Common myeloid progenitor, CD34-positive (primary cell): ENCODE data around the gene ENO3.

Source experiments
- CTCF ChIA-PET: fragments of 350-600 bp; sonication (Branson Sonifier 250); formaldehyde crosslinking; loops from one replicate; lab custom pipeline; 2021; ENCODE audit warnings: antibody characterized with exemption; lab: Charles Lee
- POLR2A ChIA-PET: fragments of 350-600 bp; sonication (Branson Sonifier 250); formaldehyde crosslinking; loops from one replicate; lab custom pipeline; 2021; ENCODE audit warnings: antibody characterized with exemption; lab: Charles Lee
- DNase-seq, 3 donors: peaks; one replicate each; pipeline versions ENCODE4 v3.0.0 to v3.0.0-alpha.2; 2013
- H3K27ac ChIP-seq, 2 experiments: 1 replicate in 1 of 2; 2 replicates in 1 of 2; pipeline ENCODE4 v1.7.0; 2013; ENCODE audit warnings: inconsistent platforms in 2 of 2, low read length in 2 of 2, mild to moderate bottlenecking in 2 of 2, low read depth in 1 of 2, moderate library complexity in 1 of 2; ENCODE audit not compliant: severe bottlenecking in 2 of 2, insufficient read depth in 1 of 2, poor library complexity in 1 of 2
- H3K27me3 ChIP-seq, 5 experiments: replicated peaks in 2 of 5; 1 replicate in 3 of 5; 2 replicates in 2 of 5; pipeline versions ENCODE4 v1.6.1 to v1.7.0; 2013; ENCODE audit warnings: low read length in 4 of 5, mild to moderate bottlenecking in 2 of 5, moderate library complexity in 2 of 5, inconsistent platforms in 1 of 5; ENCODE audit not compliant: insufficient read depth in 5 of 5, control insufficient read depth in 4 of 5
- H3K36me3 ChIP-seq, 4 experiments: 1 replicate in 2 of 4; 2 replicates in 2 of 4; pipeline versions ENCODE4 v1.6.1 to v1.7.0; 2013; ENCODE audit warnings: low read length in 3 of 4, control low read depth in 1 of 4, mild to moderate bottlenecking in 1 of 4; ENCODE audit not compliant: control insufficient read depth in 4 of 4, insufficient read depth in 4 of 4
- H3K4me1 ChIP-seq, 4 experiments: 1 replicate in 3 of 4; 2 replicates in 1 of 4; pipeline versions ENCODE4 v1.6.1 to v1.7.1; 2013; ENCODE audit warnings: low read length in 3 of 4, mild to moderate bottlenecking in 3 of 4, control low read depth in 1 of 4, inconsistent platforms in 1 of 4, moderate library complexity in 1 of 4; ENCODE audit not compliant: control insufficient read depth in 4 of 4, insufficient read depth in 4 of 4; ENCODE audit errors: control extremely low read depth in 1 of 4
- H3K4me3 ChIP-seq, 7 experiments: 1 replicate in 4 of 7; 2 replicates in 3 of 7; pipeline versions ENCODE4 v1.5.1 to v1.7.0; 2013; ENCODE audit warnings: mild to moderate bottlenecking in 7 of 7, low read length in 6 of 7, moderate library complexity in 6 of 7, inconsistent platforms in 2 of 7, low read depth in 2 of 7, control low read depth in 1 of 7; ENCODE audit not compliant: insufficient read depth in 4 of 7, control insufficient read depth in 1 of 7; ENCODE audit errors: extremely low read depth in 1 of 7
- H3K9me3 ChIP-seq, 5 experiments: 1 replicate in 4 of 5; 2 replicates in 1 of 5; pipeline versions ENCODE4 v1.6.1 to v1.7.1; 2013; ENCODE audit warnings: low read length in 4 of 5, mild to moderate bottlenecking in 2 of 5, inconsistent platforms in 1 of 5, low read depth in 1 of 5, moderate library complexity in 1 of 5; ENCODE audit not compliant: control insufficient read depth in 4 of 5, insufficient read depth in 2 of 5; ENCODE audit errors: control extremely low read depth in 1 of 5
- WGBS: methylation state at CpG from one replicate; pipeline ENCODE4 v1.1.5; 2013; ENCODE audit not compliant: insufficient coverage; 5-methylcytosine and 5-hydroxymethylcytosine counted together

The ENO3 gene

DNA sequence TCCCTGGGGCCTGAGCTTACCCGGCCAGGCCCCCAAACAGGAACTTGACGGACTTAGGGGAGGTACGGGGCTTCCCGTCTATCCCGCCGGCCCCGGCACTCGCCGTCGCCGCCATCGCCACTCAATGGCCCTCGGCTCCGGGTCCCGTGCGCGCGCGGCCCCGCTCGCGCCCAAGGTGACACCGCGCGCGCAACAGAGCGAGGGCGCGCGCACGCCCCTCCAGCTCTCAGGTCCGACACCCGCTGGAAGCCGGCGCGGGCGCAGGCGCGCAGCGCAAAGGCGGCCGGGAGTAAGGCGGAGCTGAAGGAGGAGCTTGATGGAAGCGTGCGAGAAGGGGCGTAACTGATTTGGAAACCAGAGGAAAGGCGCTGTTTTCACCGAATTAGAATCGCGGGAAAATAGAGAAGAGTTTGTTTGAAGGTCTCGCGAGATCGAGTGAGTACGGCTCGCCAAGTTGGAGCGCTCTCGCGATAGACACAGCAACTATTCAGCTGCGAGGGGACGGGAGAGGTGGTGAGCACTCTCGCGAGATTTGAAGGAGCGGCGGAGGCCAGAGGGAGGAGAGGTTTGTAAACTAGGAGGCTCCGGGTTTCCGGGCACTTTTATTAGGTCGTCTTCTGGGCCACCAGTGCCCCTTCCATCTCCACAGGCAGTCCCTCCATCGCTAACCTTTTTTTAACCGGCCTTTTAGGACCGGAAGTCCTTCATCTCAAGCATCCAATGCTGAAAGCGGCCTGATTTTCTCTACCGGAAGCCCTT lies 10.9 kb upstream of the ENO3 start, which contains the start of the genes RNF167 and SLC25A11:
Gene RNF167, plus strand, starts transcription at position 473 of the 759 bp plus-strand sequence. CDS start 642 bp downstream, outside the sequence.
Gene SLC25A11, minus strand, starts transcription at position 251 of the 759 bp plus-strand sequence. Its CDS starts 136 bp downstream, at position 115.
- H3K4me3 ChIP-seq: peak within 1 kb of the TSS; percentile 75 to 97 (median 94)
- DNase-seq: peak; percentile 100
- H3K27me3 ChIP-seq: no peaks in the 10 kb centered on the region
- peaks cover 17 to 89% (median 62%) of the 10 kb centered on the region in 4 experiments for H3K4me1 ChIP-seq
- ChIA-PET POLR2A (interaction anchor here (0.6 to 2.2 kb wide), 7 partner anchors 9 to 57 kb away, joined by 3 to 17 read pairs (median 6); partner anchors contain the start of genes C17orf107, INCA1, KIF1C and PFN1), CTCF (interaction anchor here (0.8 to 2.5 kb wide), 9 partner anchors 9 to 150 kb away, joined by 3 to 16 read pairs (median 4); partner anchors contain the start of gene PFN1)
- WGBS: 0% methylated on average over 68 of the region's 72 CpGs
- H3K36me3 ChIP-seq: peaks cover 0 to 53% (median 29%) of the 10 kb centered on the region in 4 experiments
- H3K9me3 ChIP-seq: no peaks in the 10 kb centered on the region
- peak within 1 kb of the TSS; percentile 87 to 96 for H3K27ac ChIP-seq

DNA sequence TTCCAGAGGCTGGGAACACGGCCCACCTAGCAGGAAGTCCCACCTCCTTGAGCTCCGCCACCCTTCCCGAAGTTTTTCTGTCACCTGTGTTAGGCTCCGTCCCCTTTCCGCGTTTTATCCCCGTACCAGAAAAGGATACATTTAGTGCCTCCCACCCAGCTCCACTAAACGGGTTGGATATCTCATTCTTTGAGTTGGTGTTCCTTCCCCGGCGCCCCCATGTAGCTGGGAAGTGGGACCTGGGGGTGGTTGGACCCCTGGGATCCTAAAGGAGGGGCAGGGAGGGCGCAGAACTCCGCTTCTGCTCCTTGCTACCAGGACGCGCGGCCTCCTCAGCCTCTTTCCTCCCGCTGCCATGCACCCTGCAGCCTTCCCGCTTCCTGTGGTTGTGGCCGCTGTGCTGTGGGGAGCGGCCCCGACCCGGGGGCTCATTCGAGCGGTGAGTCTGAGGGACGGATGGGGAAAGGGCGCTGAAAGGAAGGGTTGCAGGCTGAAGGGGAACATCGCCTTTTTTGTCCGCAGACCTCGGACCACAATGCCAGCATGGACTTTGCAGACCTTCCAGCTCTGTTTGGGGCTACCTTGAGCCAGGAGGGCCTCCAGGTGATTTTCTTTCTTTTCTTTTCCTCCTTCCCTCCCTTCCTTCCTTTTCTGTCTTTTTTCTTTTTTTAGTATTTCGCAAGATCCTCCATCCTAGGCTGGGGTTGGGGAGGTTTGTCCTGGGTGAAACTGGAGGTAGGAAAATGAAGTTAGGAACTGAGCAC lies 10.2 kb upstream of the ENO3 start:
- no peaks in the 10 kb centered on the region for H3K9me3 ChIP-seq

DNA sequence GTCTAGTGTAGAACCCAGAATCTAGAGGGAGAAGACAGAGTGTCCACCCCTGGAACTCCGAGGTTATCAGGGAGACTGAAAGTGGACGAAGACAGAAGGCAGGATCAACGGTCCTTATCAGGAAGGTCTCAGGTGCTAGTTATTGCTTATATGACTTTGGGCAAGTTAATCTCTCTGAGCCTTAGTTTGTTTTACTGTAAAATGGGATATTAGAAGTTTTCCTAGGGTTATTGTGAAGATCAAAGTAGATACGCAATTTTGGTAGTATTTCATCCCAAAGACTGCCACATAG lies 9.7 kb upstream of the ENO3 start:
- Histone ChIP-seq H3K27ac (peak overlapping the region; percentile 87 to 96), H3K36me3 (peaks cover 0 to 61% (median 40%) of the 10 kb centered on the region in 4 experiments), H3K4me3 (peak overlapping the region in 6 of 7 experiments; percentile 90 to 97 (median 95)), H3K9me3 (no peaks in the 10 kb centered on the region), H3K4me1 (peaks cover 28 to 89% (median 75%) of the 10 kb centered on the region in 4 experiments), H3K27me3 (no peaks in the 10 kb centered on the region)
- ChIA-PET CTCF (no interaction called here), POLR2A (interaction anchor here (2.0 kb wide), 1 partner anchor 26 kb away, joined by 13 read pairs; the partner anchor contains the start of gene SPAG7)
- 67% methylated on average over 3 of the region's 4 CpGs for WGBS
- DNase-seq: no peak

More for the DNA sequence above, 10.2 kb upstream of the ENO3 start:
- peak overlapping the region; percentile 87 to 96 for H3K27ac ChIP-seq
- no peaks in the 10 kb centered on the region for H3K27me3 ChIP-seq
- H3K4me1 ChIP-seq: peaks cover 24 to 89% (median 70%) of the 10 kb centered on the region in 4 experiments
- ChIA-PET POLR2A (interaction anchor here (1.0 to 2.2 kb wide), 5 partner anchors 8 to 39 kb away, joined by 3 to 17 read pairs (median 8); partner anchors contain the start of genes PFN1 and SPAG7), CTCF (interaction anchor here (0.6 to 2.5 kb wide), 5 partner anchors 22 to 151 kb away, joined by 3 to 16 read pairs (median 4); no protein-coding TSS in a partner anchor)
- 0% methylated on average over 14 of the region's 29 CpGs for WGBS
- H3K4me3 ChIP-seq: peak overlapping the region; percentile 75 to 97 (median 94)
- peak in 2 of 3 donors; percentile 17 to 20 for DNase-seq
- H3K36me3 ChIP-seq: peaks cover 0 to 61% (median 36%) of the 10 kb centered on the region in 4 experiments

DNA sequence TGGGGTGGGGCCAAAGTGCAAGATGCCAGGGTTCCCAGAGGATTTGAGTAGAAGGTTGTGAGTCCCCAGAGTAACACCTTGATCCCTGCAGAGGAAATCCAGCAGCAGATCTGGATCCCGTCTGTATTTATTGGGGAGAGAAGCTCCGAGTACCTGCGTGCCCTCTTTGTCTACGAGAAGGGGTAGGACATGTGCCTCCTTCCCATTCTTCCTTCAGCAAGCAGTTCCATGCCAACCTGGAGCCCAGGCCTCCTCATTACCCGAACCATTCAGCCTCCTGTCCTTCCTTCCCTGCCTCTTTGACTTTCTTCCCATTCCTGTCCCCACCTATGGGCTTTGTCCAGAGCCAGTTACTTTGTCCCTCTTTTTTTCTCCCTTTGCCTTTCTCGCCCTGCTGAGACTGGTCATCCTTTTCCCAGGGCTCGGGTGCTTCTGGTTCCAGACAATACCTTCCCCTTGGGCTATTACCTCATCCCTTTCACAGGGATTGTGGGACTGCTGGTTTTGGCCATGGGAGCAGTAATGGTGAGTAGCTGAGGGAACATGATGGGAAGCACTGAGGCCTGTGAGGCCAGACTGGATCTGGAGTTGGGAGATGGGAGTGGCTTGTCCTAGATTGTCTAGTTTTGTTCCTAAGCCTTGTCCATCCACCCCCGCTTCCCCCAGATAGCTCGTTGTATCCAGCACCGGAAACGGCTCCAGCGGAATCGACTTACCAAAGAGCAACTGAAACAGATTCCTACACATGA lies 8.0 kb upstream of the ENO3 start:
- CTCF ChIA-PET: interaction anchor here (0.6 to 1.6 kb wide), 5 partner anchors 13 to 42 kb away, joined by 3 to 4 read pairs (median 4); no protein-coding TSS in a partner anchor
- Histone ChIP-seq H3K4me1 (peaks cover 34 to 84% (median 75%) of the 10 kb centered on the region in 4 experiments), H3K36me3 (peaks cover 0 to 54% (median 30%) of the 10 kb centered on the region in 4 experiments), H3K4me3 (peak overlapping the region in 2 of 7 experiments; percentile 12 to 90), H3K9me3 (no peaks in the 10 kb centered on the region), H3K27me3 (no peaks in the 10 kb centered on the region), H3K27ac (peak overlapping the region; percentile 53 to 96)
- WGBS: 94% methylated on average over 4 of the region's 13 CpGs
- no peak for DNase-seq
- POLR2A ChIA-PET: no interaction called here

DNA sequence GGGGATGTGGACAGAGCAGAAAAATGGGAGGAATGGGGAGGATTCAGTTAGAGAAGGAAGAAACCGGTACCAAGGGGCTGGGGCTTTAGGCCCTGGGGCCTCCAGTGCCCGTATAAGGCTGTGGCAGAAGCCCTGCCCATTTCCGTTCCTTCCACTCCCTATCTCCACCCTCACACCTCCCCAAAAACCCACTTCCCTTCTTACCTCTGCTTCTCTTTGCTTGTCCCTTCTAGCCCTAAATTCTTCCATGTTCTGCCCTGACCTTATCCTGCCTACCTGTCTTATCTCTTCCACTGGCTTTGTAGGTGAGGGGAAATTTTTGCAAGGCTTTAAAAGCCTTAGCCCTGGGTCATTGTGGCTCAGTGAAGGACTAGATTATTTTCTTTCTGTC lies 6.8 kb upstream of the ENO3 start:
- CTCF ChIA-PET: interaction anchor here (1.1 to 1.2 kb wide), 2 partner anchors 11 to 12 kb away, joined by 4 read pairs; no protein-coding TSS in a partner anchor

More for the DNA sequence above, 6.8 kb upstream of the ENO3 start:
- peak overlapping the region in 6 of 7 experiments; percentile 13 to 98 (median 50) for H3K4me3 ChIP-seq
- H3K9me3 ChIP-seq: no peaks in the 10 kb centered on the region
- POLR2A ChIA-PET: interaction anchor here (1.1 kb wide), 1 partner anchor 8 kb away, joined by 4 read pairs; no protein-coding TSS in a partner anchor
- H3K36me3 ChIP-seq: peaks cover 0 to 46% (median 29%) of the 10 kb centered on the region in 4 experiments
- WGBS: no CpG with 5 or more reads among the region's 3 CpGs
- H3K27ac ChIP-seq: peak overlapping the region; percentile 48 to 87
- DNase-seq: peak in 2 of 3 donors; percentile 69 to 73
- H3K4me1 ChIP-seq: peaks cover 32 to 77% (median 72%) of the 10 kb centered on the region in 4 experiments
- H3K27me3 ChIP-seq: no peaks in the 10 kb centered on the region
